H1 (cell line): ENCODE data around the gene KDM6A. TPM values are rescaled to one million over a fixed set of nuclear protein-coding genes. Genes with fewer than 3 reads are reported as not detected.

Experiments used
- CTCF ChIA-PET: fragments of 300-600 bp; sonication (Branson Sonifier 250); formaldehyde crosslinking; loops from one replicate; lab custom pipeline; 2021; ENCODE audit not compliant: partially characterized antibody; lab: Charles Lee
- POLR2A ChIA-PET: fragments of 300-600 bp; sonication (Branson Sonifier 250); formaldehyde crosslinking; loops from one replicate; lab custom pipeline; 2021; ENCODE audit warnings: inconsistent platforms; ENCODE audit not compliant: partially characterized antibody; lab: Charles Lee
- DNase-seq, 2 experiments: peaks; one replicate each; pipeline versions ENCODE4 v3.0.0 to v3.0.0-alpha.2; 2010 to 2022; ENCODE audit warnings: low spot score in 2 of 2, low read depth in 1 of 2, mixed read lengths in 1 of 2
- FAIRE-seq: peaks from 2 replicates; lab custom pipeline; 2011; peaks lifted over from hg19 to GRCh38; lab: Jason Lieb, UNC
- H2AFZ ChIP-seq: 2 replicates; pipeline ENCODE4 v1.8.1; 2012; ENCODE audit warnings: low read length, inconsistent platforms
- H2AK5ac ChIP-seq: 2 replicates; pipeline ENCODE4 v1.6.1; 2013; ENCODE audit warnings: low read depth, low read length
- H2BK120ac ChIP-seq: replicated peaks from 2 replicates; pipeline ENCODE3; 2013; ENCODE audit warnings: low read depth, low read length, inconsistent platforms
- H2BK12ac ChIP-seq: 2 replicates; pipeline ENCODE4 v1.6.1; 2013; ENCODE audit warnings: low read depth, low read length
- H2BK15ac ChIP-seq: 2 replicates; pipeline ENCODE4 v1.6.1; 2013; ENCODE audit warnings: low read length
- H2BK20ac ChIP-seq: 2 replicates; pipeline ENCODE4 v1.6.1; 2013; ENCODE audit warnings: low read length
- H2BK5ac ChIP-seq: 2 replicates; pipeline ENCODE4 v1.6.1; 2013; ENCODE audit warnings: low read depth, low read length
- H3K14ac ChIP-seq: 2 replicates; pipeline ENCODE4 v1.6.1; 2013; ENCODE audit warnings: inconsistent platforms; ENCODE audit not compliant: insufficient read length
- H3K18ac ChIP-seq: 2 replicates; pipeline ENCODE4 v1.6.1; 2013; ENCODE audit warnings: low read length; ENCODE audit errors: extremely low read depth
- H3K23ac ChIP-seq: 2 replicates; pipeline ENCODE4 v1.6.1; 2013; ENCODE audit warnings: inconsistent platforms; ENCODE audit not compliant: insufficient read length
- H3K23me2 ChIP-seq: 2 replicates; pipeline ENCODE4 v1.6.1; 2013; ENCODE audit warnings: low read depth, low read length
- H3K27ac ChIP-seq: 2 replicates; pipeline ENCODE4 v1.6.1; 2011; ENCODE audit warnings: low read depth, low read length, inconsistent platforms
- H3K27me3 ChIP-seq, 4 experiments: replicated peaks in 1 of 4; 1 replicate in 1 of 4; 2 replicates in 3 of 4; pipeline versions ENCODE4 v1.6.1 to v1.8.1; 2011 to 2013; ENCODE audit warnings: low read length in 3 of 4, mild to moderate bottlenecking in 3 of 4, inconsistent platforms in 2 of 4, mixed read lengths in 2 of 4, moderate library complexity in 1 of 4; ENCODE audit not compliant: control insufficient read depth in 3 of 4, insufficient read depth in 3 of 4; ENCODE audit errors: extremely low read depth in 1 of 4
- H3K36me3 ChIP-seq, 4 experiments: 2 replicates each; pipeline versions ENCODE4 v1.6.1 to v1.8.1; 2011 to 2013; ENCODE audit warnings: mild to moderate bottlenecking in 4 of 4, low read length in 3 of 4, moderate library complexity in 2 of 4, control low read depth in 1 of 4, inconsistent platforms in 1 of 4; ENCODE audit not compliant: insufficient read depth in 4 of 4, control insufficient read depth in 2 of 4
- H3K4ac ChIP-seq: replicated peaks from 2 replicates; pipeline ENCODE3; 2013; ENCODE audit warnings: low read length, low read depth, mixed read lengths, inconsistent platforms; ENCODE audit not compliant: insufficient read length
- H3K4me1 ChIP-seq, 4 experiments: replicated peaks in 1 of 4; 1 replicate in 1 of 4; 2 replicates in 3 of 4; pipeline versions ENCODE4 v1.6.1 to v1.8.1; 2011 to 2013; ENCODE audit warnings: low read length in 3 of 4, inconsistent platforms in 2 of 4, mixed read lengths in 1 of 4; ENCODE audit not compliant: insufficient read depth in 4 of 4, control insufficient read depth in 3 of 4
- H3K4me2 ChIP-seq, 2 experiments: 2 replicates each; pipeline versions ENCODE4 v1.6.1 to v1.8.1; 2011 to 2013; ENCODE audit warnings: low read depth in 2 of 2, low read length in 2 of 2, control low read depth in 1 of 2, inconsistent platforms in 1 of 2, mild to moderate bottlenecking in 1 of 2; ENCODE audit not compliant: insufficient read depth in 1 of 2
- H3K4me3 ChIP-seq, 4 experiments: fragments of 200-600, 300-600 bp in 1 of 4; sonication (generic), shearing (Covaris generic), sonication (Bioruptor Twin) in 1 of 4; 2 replicates each; pipeline versions ENCODE4 v1.5.1 to v1.8.1; 2011 to 2016; ENCODE audit warnings: low read length in 4 of 4, low read depth in 3 of 4, control low read depth in 2 of 4, inconsistent platforms in 2 of 4, mild to moderate bottlenecking in 2 of 4, mixed read lengths in 1 of 4, moderate library complexity in 1 of 4; ENCODE audit not compliant: insufficient read depth in 2 of 4; ENCODE audit errors: extremely low read depth in 1 of 4
- H3K56ac ChIP-seq: replicated peaks from 2 replicates; pipeline ENCODE3; 2013; ENCODE audit warnings: low read depth, mild to moderate bottlenecking, mixed read lengths, low read length, inconsistent platforms; ENCODE audit not compliant: insufficient read length
- H3K79me1 ChIP-seq: 2 replicates; pipeline ENCODE4 v1.6.1; 2013; ENCODE audit warnings: low read depth, low read length, control low read depth
- H3K79me2 ChIP-seq, 2 experiments: 2 replicates each; pipeline versions ENCODE4 v1.6.1 to v1.8.1; 2012 to 2013; ENCODE audit warnings: low read length in 2 of 2, mild to moderate bottlenecking in 2 of 2, inconsistent platforms in 1 of 2; ENCODE audit not compliant: insufficient read depth in 2 of 2, control insufficient read depth in 1 of 2
- H3K9ac ChIP-seq, 4 experiments: replicated peaks in 1 of 4; 1 replicate in 1 of 4; 2 replicates in 3 of 4; pipeline versions ENCODE4 v1.6.1 to v1.8.1; 2011 to 2013; ENCODE audit warnings: low read depth in 3 of 4, low read length in 3 of 4, control low read depth in 2 of 4, mild to moderate bottlenecking in 2 of 4, moderate library complexity in 2 of 4, inconsistent platforms in 1 of 4; ENCODE audit errors: extremely low read depth in 1 of 4
- H3K9me3 ChIP-seq, 2 experiments: 2 replicates each; pipeline versions ENCODE4 v1.6.1 to v1.8.1; 2012 to 2013; ENCODE audit warnings: mild to moderate bottlenecking in 2 of 2, moderate library complexity in 2 of 2, control low read depth in 1 of 2, inconsistent platforms in 1 of 2, low read depth in 1 of 2, low read length in 1 of 2, mixed read lengths in 1 of 2; ENCODE audit not compliant: insufficient read depth in 2 of 2
- H4K20me1 ChIP-seq, 2 experiments: replicated peaks in 1 of 2; 2 replicates each; pipeline versions ENCODE3 to v1.8.1; 2011 to 2013; ENCODE audit warnings: inconsistent platforms in 2 of 2, low read length in 2 of 2, mild to moderate bottlenecking in 1 of 2; ENCODE audit not compliant: insufficient read depth in 2 of 2, control insufficient read depth in 1 of 2
- H4K5ac ChIP-seq: 2 replicates; pipeline ENCODE4 v1.6.1; 2013; ENCODE audit warnings: low read length, low read depth, mixed read lengths, inconsistent platforms; ENCODE audit not compliant: insufficient read length
- H4K8ac ChIP-seq: 2 replicates; pipeline ENCODE4 v1.8.0; 2013; ENCODE audit warnings: mild to moderate bottlenecking, moderate library complexity, low read length, inconsistent platforms; ENCODE audit not compliant: insufficient read depth; ENCODE audit errors: extremely low read depth
- H4K91ac ChIP-seq: replicated peaks from 2 replicates; pipeline ENCODE3; 2013; ENCODE audit warnings: low read length, mixed read lengths, inconsistent platforms; ENCODE audit not compliant: insufficient read length
- CTBP2 ChIP-seq: IDR thresholded peaks from 2 replicates; pipeline ENCODE4 v1.7.0; 2011; ENCODE audit warnings: borderline replicate concordance, mild to moderate bottlenecking, moderate library complexity, mixed read lengths, low read length; ENCODE audit not compliant: insufficient read depth, insufficient read length
- HDAC2 ChIP-seq, 2 experiments: fragments of 300-600 bp in 1 of 2; sonication (generic) in 1 of 2; IDR thresholded peaks; 2 replicates each; pipeline ENCODE4 v1.6.1; 2011 to 2012; ENCODE audit warnings: low read depth in 2 of 2, low read length in 2 of 2, mild to moderate bottlenecking in 2 of 2, moderate library complexity in 2 of 2, borderline replicate concordance in 1 of 2, inconsistent platforms in 1 of 2
- JUND ChIP-seq: IDR thresholded peaks from 2 replicates; pipeline ENCODE4 v1.6.1; 2011; ENCODE audit warnings: mild to moderate bottlenecking, improper control_type of control experiment, low read length
- SP2 ChIP-seq: IDR thresholded peaks from 2 replicates; pipeline ENCODE4 v1.6.1; 2012; ENCODE audit warnings: mild to moderate bottlenecking, low read length, inconsistent platforms
- WGBS, 2 experiments: shearing (Covaris generic) in 1 of 2; methylation state at CpG; one replicate each; pipeline versions ENCODE4 v1.1.6 to v1.1.7; 2013 to 2015; ENCODE audit warnings: low lambda C conversion rate in 2 of 2, mixed read lengths in 2 of 2, inconsistent platforms in 1 of 2, low coverage in 1 of 2, missing lambda C conversion rate in 1 of 2; ENCODE audit not compliant: insufficient replicate concordance in 2 of 2, insufficient coverage in 1 of 2, insufficient read length in 1 of 2; ENCODE audit errors: extremely low coverage in 1 of 2, missing lambda C conversion rate in 1 of 2; 5-methylcytosine and 5-hydroxymethylcytosine counted together
- polyA plus RNA-seq, 7 experiments: library from polyadenylated mRNA; depleted of rRNA in 3 of 7; stranded (reverse) in 5 of 7; unstranded in 2 of 7; fragments of >200 nt in 5 of 7; fragments of 200-250 nt in 2 of 7; gene quantifications; 1 replicate in 5 of 7; 2 replicates in 1 of 7; 4 replicates in 1 of 7; pipeline versions ENCODE4 v1.2.1 to v1.2.3, GENCODE V29; 2011 to 2013; ENCODE audit warnings: missing spikeins in 2 of 7, mixed read lengths in 2 of 7
- total RNA-seq: library from RNA; stranded (reverse); fragmentation: NEBNext Ultra II Directional; extraction: Animal tissue kit (Norgen Biotek cat#: 25700); gene quantifications from 2 replicates; pipeline ENCODE4 v1.2.1, GENCODE V29; 2021
- TF ChIP-seq, protein P1 (sequence below): IDR thresholded peaks from 2 replicates; pipeline ENCODE4 v1.6.1; 2012; ENCODE audit warnings: inconsistent platforms

The KDM6A gene
- total and polyA plus RNA-seq, 2 of the 8 experiments (the other 6 are each of a cell fraction or from before 2014, with no cell fraction given): 43.5 to 58.4 TPM

DNA sequence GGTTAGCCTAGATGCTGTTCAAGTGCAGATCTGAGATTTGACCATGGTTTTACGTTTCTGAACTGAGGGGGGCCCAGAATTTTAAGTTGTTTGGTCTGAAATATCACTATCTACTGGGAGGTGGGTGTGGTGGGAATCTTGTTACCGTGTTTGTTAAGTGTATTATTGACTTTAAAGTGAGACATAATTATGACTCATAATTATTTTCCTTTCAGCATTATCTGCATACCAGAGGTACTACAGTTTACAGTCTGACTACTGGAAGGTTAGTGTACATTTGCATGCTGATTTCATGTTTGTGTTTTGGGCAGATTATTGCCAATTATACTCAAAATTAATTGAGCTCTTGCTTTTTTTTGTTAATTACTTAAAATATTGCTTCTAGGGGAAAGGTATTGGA, 101.5 kb downstream of the KDM6A start:
- POLR2A ChIA-PET: no interaction called here
- H3K23me2 ChIP-seq: no peaks in the 10 kb centered on the region
- H2AK5ac ChIP-seq: no peak overlapping the region
- H3K27ac ChIP-seq: no peak overlapping the region
- H2BK12ac ChIP-seq: no peak overlapping the region
- H4K5ac ChIP-seq: no peak overlapping the region
- no peaks in the 10 kb centered on the region for H3K79me1 ChIP-seq
- CTCF ChIA-PET: interaction anchor here (0.9 kb wide), 1 partner anchor 19 kb away, joined by 3 read pairs; no protein-coding TSS in a partner anchor
- no peak overlapping the region for H2BK120ac ChIP-seq
- 54% methylated on average over 2 of the region's 2 CpGs; no CpG with 5 or more reads in 1 of the 2 experiments for WGBS, 2 experiments
- no peak overlapping the region for H3K18ac ChIP-seq
- H3K79me2 ChIP-seq: peaks cover 0 to 99% of the 10 kb centered on the region in 2 experiments; a peak in 3 of 4 replicates
- TF ChIP-seq JUND (no peak), CTBP2 (no peak), HDAC2 (IDR thresholded peaks at IDR 0.05; ENCODE audit: borderline replicate concordance in 1 of 2, low read depth in 2 of 2, low read length in 2 of 2) (no peak), SP2 (no peak)
- TF ChIP-seq, protein P1, sequence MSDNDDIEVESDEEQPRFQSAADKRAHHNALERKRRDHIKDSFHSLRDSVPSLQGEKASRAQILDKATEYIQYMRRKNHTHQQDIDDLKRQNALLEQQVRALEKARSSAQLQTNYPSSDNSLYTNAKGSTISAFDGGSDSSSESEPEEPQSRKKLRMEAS: no peak
- H3K9ac ChIP-seq: no peak overlapping the region
- H3K9me3 ChIP-seq: no peaks in the 10 kb centered on the region
- no peak overlapping the region for H3K56ac ChIP-seq
- H3K23ac ChIP-seq: no peak overlapping the region
- H3K14ac ChIP-seq: no peak overlapping the region
- H3K36me3 ChIP-seq: peaks cover 0 to 14% (median 0%) of the 10 kb centered on the region in 4 experiments; a peak in 2 of 8 replicates
- no peaks in the 10 kb centered on the region for H3K4me1 ChIP-seq
- H2BK15ac ChIP-seq: no peak overlapping the region
- no peak overlapping the region for H3K4me2 ChIP-seq
- no peaks in the 10 kb centered on the region for H4K20me1 ChIP-seq
- no peak overlapping the region for H2BK5ac ChIP-seq
- FAIRE-seq (no peak), DNase-seq (no peak)
- no peak overlapping the region for H4K8ac ChIP-seq
- no peak overlapping the region for H3K4me3 ChIP-seq
- no peaks in the 10 kb centered on the region for H3K27me3 ChIP-seq
- no peak overlapping the region for H2AFZ ChIP-seq
- H3K4ac ChIP-seq: no peak overlapping the region
- H2BK20ac ChIP-seq: no peak overlapping the region
- H4K91ac ChIP-seq: no peak overlapping the region
